Activated B cell treated with CpG ODN at 0.5 μM for 24 hours (primary cell): ENCODE results near the gene NDC80. TPM values are rescaled to one million over a fixed set of nuclear protein-coding genes. Genes with fewer than 3 reads are reported as not detected.

ENCODE experiments used
- ATAC-seq: fragments of 200-7000 bp; cut with Tn5 transposase; one replicate; pipeline ENCODE4 v1.10.0; 2021; ENCODE audit warnings: low read depth, mild to moderate bottlenecking, moderate library complexity
- CTCF ChIA-PET: fragments of 350-600 bp; sonication (Branson Sonifier 250); formaldehyde crosslinking; loops from one replicate; lab custom pipeline; 2021; ENCODE audit warnings: antibody characterized with exemption; lab: Charles Lee
- POLR2A ChIA-PET: fragments of 350-600 bp; sonication (Branson Sonifier 250); formaldehyde crosslinking; loops from one replicate; lab custom pipeline; 2021; ENCODE audit warnings: antibody characterized with exemption; lab: Charles Lee
- DNase-seq: peaks from one replicate; pipeline ENCODE4 v3.0.0; 2022
- H3K27ac Mint-ChIP-seq: one replicate; pipeline ENCODE4 v1.8.0; 2020; ENCODE audit warnings: mixed read lengths
- H3K27me3 Mint-ChIP-seq: one replicate; pipeline ENCODE4 v1.8.0; 2021; ENCODE audit warnings: mixed read lengths
- H3K36me3 Mint-ChIP-seq: one replicate; pipeline ENCODE4 v1.8.0; 2021; ENCODE audit warnings: low read depth, mixed read lengths
- H3K4me1 Mint-ChIP-seq: one replicate; pipeline ENCODE4 v1.8.0; 2021; ENCODE audit warnings: mixed read lengths
- H3K4me3 Mint-ChIP-seq: one replicate; pipeline ENCODE4 v1.8.0; 2020; ENCODE audit warnings: mild to moderate bottlenecking, mixed read lengths
- H3K9me3 Mint-ChIP-seq: one replicate; pipeline ENCODE4 v1.8.0; 2020; ENCODE audit warnings: mixed read lengths
- intact Hi-C: fragments of 100-400 bp; cut with micrococcal nuclease; formaldehyde crosslinking; loops from one replicate; pipeline ENCODE4 v1.15.1; 2024
- total RNA-seq: library from RNA; stranded (reverse); gene quantifications from 2 replicates; pipeline ENCODE4 v1.2.3, GENCODE V29; 2022
- TF ChIP-seq, protein P1 (sequence below): fragments of 200-600 bp; IDR thresholded peaks from one replicate; pipeline ENCODE4 v1.8.0; 2022; ENCODE audit warnings: antibody characterized with exemption, mild to moderate bottlenecking

NDC80 gene
- total RNA-seq, 1 donor from 2014 or later = 1.9 TPM

DNA sequence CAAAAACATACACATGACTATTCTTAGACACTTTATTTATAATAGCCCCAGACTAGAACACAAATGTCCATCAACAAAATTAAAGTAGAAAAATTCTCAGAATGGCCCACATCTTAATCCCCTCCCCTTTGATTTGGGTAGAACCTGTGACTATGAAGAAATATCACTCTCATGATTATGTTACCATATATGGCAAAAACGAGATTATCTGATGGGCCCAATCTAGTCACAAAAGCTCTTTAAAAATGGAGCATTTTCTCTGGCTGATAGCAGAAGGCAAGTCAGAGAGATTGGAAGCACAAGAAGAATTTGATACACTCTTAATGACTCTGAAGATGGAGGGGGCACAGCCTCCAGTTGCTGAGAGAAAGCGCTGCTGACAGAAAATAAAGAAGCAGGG lies 39.6 kb upstream of the NDC80 start:
- ATAC-seq = no peak
- CTCF ChIA-PET = no interaction called here
- intact Hi-C loops = no loop called here

DNA sequence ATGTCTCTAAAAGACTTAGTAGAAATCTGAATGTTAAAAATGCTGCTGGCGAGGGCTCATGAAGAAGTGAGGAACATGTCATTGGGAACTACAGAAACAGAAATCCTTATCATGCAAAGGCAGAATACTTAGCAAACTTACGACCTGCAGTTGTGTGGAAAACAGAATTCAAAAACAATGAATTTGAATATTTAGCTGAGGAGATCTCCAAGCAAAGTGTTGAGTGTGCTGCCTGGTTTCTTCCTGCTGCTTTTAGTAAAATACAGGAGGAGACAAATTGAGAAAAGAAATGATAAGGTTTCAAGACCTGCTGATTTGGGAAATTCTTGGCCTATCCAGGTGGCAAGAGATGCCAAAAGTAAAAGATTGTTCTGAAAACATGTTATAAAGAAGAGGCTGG lies 38.6 kb upstream of the NDC80 start:
- CTCF ChIA-PET = no interaction called here
- Mint-ChIP-seq H3K4me3 (no peak overlapping the region), H3K27ac (no peak overlapping the region), H3K4me1 (peaks cover 37% of the 10 kb centered on the region), H3K9me3 (peaks cover 2% of the 10 kb centered on the region), H3K27me3 (no peaks in the 10 kb centered on the region), H3K36me3 (peaks cover 27% of the 10 kb centered on the region)
- DNase-seq = no peak
- POLR2A ChIA-PET = no interaction called here
- intact Hi-C loops = no loop called here
- no peak for ATAC-seq
- TF ChIP-seq, protein P1, sequence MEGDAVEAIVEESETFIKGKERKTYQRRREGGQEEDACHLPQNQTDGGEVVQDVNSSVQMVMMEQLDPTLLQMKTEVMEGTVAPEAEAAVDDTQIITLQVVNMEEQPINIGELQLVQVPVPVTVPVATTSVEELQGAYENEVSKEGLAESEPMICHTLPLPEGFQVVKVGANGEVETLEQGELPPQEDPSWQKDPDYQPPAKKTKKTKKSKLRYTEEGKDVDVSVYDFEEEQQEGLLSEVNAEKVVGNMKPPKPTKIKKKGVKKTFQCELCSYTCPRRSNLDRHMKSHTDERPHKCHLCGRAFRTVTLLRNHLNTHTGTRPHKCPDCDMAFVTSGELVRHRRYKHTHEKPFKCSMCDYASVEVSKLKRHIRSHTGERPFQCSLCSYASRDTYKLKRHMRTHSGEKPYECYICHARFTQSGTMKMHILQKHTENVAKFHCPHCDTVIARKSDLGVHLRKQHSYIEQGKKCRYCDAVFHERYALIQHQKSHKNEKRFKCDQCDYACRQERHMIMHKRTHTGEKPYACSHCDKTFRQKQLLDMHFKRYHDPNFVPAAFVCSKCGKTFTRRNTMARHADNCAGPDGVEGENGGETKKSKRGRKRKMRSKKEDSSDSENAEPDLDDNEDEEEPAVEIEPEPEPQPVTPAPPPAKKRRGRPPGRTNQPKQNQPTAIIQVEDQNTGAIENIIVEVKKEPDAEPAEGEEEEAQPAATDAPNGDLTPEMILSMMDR = no peak

More for the DNA sequence above, 39.6 kb upstream of the NDC80 start:
- Mint-ChIP-seq H3K27me3 (no peaks in the 10 kb centered on the region), H3K4me3 (no peak overlapping the region), H3K27ac (no peak overlapping the region), H3K4me1 (peaks cover 36% of the 10 kb centered on the region), H3K9me3 (peaks cover 2% of the 10 kb centered on the region), H3K36me3 (peaks cover 22% of the 10 kb centered on the region)
- POLR2A ChIA-PET = no interaction called here
- TF ChIP-seq, protein P1 = no peak
- DNase-seq = no peak

DNA sequence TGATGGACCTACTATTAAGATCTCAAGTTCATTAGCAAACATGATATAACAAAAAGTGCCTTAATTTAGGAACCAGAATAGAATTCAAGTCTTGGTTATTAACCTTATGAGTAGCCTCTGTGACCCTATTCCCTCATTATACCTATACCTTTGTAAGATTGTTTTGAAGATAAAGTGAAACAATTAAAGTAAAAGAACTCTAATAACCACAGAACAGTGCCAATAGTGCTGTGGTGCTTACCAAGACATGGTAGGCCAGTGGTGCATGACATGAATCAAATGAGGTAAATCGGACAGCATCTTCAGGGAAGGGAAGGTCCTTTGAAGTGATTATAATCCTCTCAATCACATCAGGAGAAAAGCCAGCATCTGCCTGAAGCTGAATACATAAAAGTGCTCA lies 36.5 kb upstream of the NDC80 start:
- intact Hi-C loops = no loop called here

DNA sequence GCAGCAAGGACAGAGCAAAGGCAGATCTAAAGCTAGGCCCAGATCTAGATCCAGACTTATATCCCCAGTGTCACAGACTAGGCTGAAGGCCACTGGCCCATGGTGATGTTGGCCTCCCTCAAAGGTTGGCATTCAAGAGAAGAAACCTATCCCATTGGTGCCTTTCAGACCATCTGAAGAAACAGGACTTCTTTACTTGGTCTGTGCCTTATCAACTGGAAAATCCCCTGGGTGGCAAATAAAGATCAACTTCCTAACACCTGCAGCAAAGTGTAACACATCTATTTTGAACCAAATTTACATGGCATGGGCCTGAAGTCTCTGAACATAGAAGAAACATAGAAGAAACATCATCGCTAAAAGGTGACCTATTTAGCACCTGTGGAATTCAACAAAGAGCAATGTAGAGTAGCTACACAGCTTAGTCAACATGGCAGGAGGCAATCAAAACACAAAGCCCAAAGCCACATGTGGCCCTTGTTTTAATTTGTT lies 35.9 kb upstream of the NDC80 start:
- ChIA-PET POLR2A (no interaction called here), CTCF (no interaction called here)
- intact Hi-C loops = no loop called here
- TF ChIP-seq, protein P1 = no peak
- Mint-ChIP-seq H3K27me3 (no peaks in the 10 kb centered on the region), H3K36me3 (peaks cover 41% of the 10 kb centered on the region), H3K4me1 (peaks cover 37% of the 10 kb centered on the region), H3K27ac (peak overlapping the region; percentile 62), H3K9me3 (peaks cover 2% of the 10 kb centered on the region), H3K4me3 (peak overlapping the region; percentile 25)
- ATAC-seq = peak; percentile 66
- DNase-seq = no peak

More for the DNA sequence above, 36.5 kb upstream of the NDC80 start:
- peak overlapping the region; percentile 62 for H3K27ac Mint-ChIP-seq
- peaks cover 37% of the 10 kb centered on the region for H3K4me1 Mint-ChIP-seq
- ATAC-seq (peak; percentile 45), DNase-seq (no peak)
- H3K9me3 Mint-ChIP-seq = peaks cover 2% of the 10 kb centered on the region
- TF ChIP-seq, protein P1 = no peak
- peaks cover 36% of the 10 kb centered on the region for H3K36me3 Mint-ChIP-seq
- no peaks in the 10 kb centered on the region for H3K27me3 Mint-ChIP-seq
- POLR2A ChIA-PET = no interaction called here
- CTCF ChIA-PET = no interaction called here
- peak overlapping the region; percentile 25 for H3K4me3 Mint-ChIP-seq

DNA sequence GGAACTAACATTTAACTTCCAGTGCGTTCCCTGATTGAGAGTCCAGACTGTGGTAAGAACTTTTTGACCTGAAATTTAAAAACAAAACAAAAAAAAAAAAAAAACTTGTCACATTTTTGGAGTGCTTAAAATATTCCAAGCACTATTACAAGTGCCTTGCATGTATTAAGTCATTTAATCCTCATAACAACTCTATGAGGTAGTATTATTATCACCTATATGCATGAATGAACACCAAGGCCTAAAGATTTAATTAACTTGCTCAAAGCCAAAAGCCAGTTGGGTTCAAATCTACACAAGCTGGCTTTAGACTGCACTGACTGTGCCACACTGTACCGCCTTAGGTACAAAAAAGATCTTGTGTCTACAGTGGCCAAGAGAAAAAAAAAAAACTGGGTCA lies 35.3 kb upstream of the NDC80 start:
- ATAC-seq (no peak), DNase-seq (no peak)
- no peaks in the 10 kb centered on the region for H3K9me3 Mint-ChIP-seq
- H3K4me3 Mint-ChIP-seq = no peak overlapping the region
- no peaks in the 10 kb centered on the region for H3K27me3 Mint-ChIP-seq
- ChIA-PET POLR2A (interaction anchor here (0.7 kb wide), 1 partner anchor 8 kb away, joined by 8 read pairs; no protein-coding TSS in a partner anchor), CTCF (no interaction called here)
- no peak overlapping the region for H3K27ac Mint-ChIP-seq
- H3K4me1 Mint-ChIP-seq = peaks cover 32% of the 10 kb centered on the region
- intact Hi-C loops = no loop called here
- H3K36me3 Mint-ChIP-seq = peaks cover 41% of the 10 kb centered on the region
- TF ChIP-seq, protein P1 = no peak
